Measurements from ENCODE around the gene ZNF891.

ZNF891 gene

GRCh38 chr12:133124674-133125073 is 5.4 kb downstream of the ZNF891 start:
- no peak overlapping the region for H3K4me3 ChIP-seq (ENCODE audit: low read depth, low read length)
- ChIA-PET POLR2A (no interaction called here), CTCF (no interaction called here)
- peaks cover 24 to 50% of the 10 kb centered on the region in 2 experiments; a peak in 2 of 3 replicates for H3K36me3 ChIP-seq (ENCODE audit: control insufficient read depth in 2 of 2, insufficient read depth in 1 of 2, low read length in 2 of 2)
- TF ChIP-seq ZNF510 (tag by site-specific recombination; IDR thresholded peaks at IDR 0.05; ENCODE audit: insufficient replicate concordance) = peak; percentile 95
- TF ChIP-seq ZNF416 (tag by site-specific recombination; IDR thresholded peaks at IDR 0.05) = no peak
- TF ChIP-seq ZNF311 (tag by site-specific recombination; IDR thresholded peaks at IDR 0.05; ENCODE audit: borderline replicate concordance) = no peak
- peaks cover 7% of the 10 kb centered on the region for H3K9me3 ChIP-seq (ENCODE audit: control insufficient read depth, insufficient read depth, low read depth, low read length)
- no peak overlapping the region for H3K27ac ChIP-seq (ENCODE audit: extremely low read depth, low read depth, low read length)
- no peaks in the 10 kb centered on the region for H3K4me1 ChIP-seq (ENCODE audit: control insufficient read depth, insufficient read depth, low read length)

- H3K27ac ChIP-seq (ENCODE audit: extremely low read depth, low read depth, low read length) = no peak overlapping the region
- H3K4me3 ChIP-seq (ENCODE audit: low read depth, low read length) = no peak overlapping the region
- H3K4me1 ChIP-seq (ENCODE audit: control insufficient read depth, insufficient read depth, low read length) = no peaks in the 10 kb centered on the region
- peaks cover 3% of the 10 kb centered on the region for H3K9me3 ChIP-seq (ENCODE audit: control insufficient read depth, insufficient read depth, low read depth, low read length)
- CTCF ChIA-PET = interaction anchor here (0.6 kb wide), 1 partner anchor 84 kb away, joined by 3 read pairs; no protein-coding TSS in a partner anchor
- POLR2A ChIA-PET = no interaction called here
- peaks cover 0 to 44% of the 10 kb centered on the region in 2 experiments; a peak in 2 of 3 replicates for H3K36me3 ChIP-seq (ENCODE audit: control insufficient read depth in 2 of 2, insufficient read depth in 1 of 2, low read length in 2 of 2)
- peak; percentile 91 for TF ChIP-seq ZNF274 (IDR thresholded peaks at IDR 0.05; ENCODE audit: low read length)
- TF ChIP-seq ZNF274 (tag by site-specific recombination; IDR thresholded peaks at IDR 0.05; ENCODE audit: borderline replicate concordance) = peak; percentile 92
- no peak for TF ChIP-seq GLIS2 (tag by site-specific recombination; IDR thresholded peaks at IDR 0.05)
- 0 out of 2 replicates have a peak, but pooled peaks have one; percentile 13 for TF ChIP-seq ZNF626 (tag by site-specific recombination; IDR thresholded peaks at IDR 0.05)
- no peak for TF ChIP-seq OSR2 (tag by site-specific recombination; IDR thresholded peaks at IDR 0.05)
- no peak for TF ChIP-seq ZNF138 (tag by site-specific recombination; IDR thresholded peaks at IDR 0.05; ENCODE audit: borderline replicate concordance)
- TF ChIP-seq SETDB1 (IDR thresholded peaks at IDR 0.05; ENCODE audit: insufficient read length, low read length) = peak; percentile 100
- TF ChIP-seq ZFP37 (tag by site-specific recombination; IDR thresholded peaks at IDR 0.05) = no peak
- no peak for TF ChIP-seq KLF7 (tag by site-specific recombination; IDR thresholded peaks at IDR 0.05; ENCODE audit: borderline replicate concordance)
- no peak for TF ChIP-seq PRDM4 (tag by site-specific recombination; IDR thresholded peaks at IDR 0.05)
- no peak for TF ChIP-seq ZEB2 (tag by site-specific recombination; IDR thresholded peaks at IDR 0.05)
- TF ChIP-seq ZBTB8A (tag by site-specific recombination; IDR thresholded peaks at IDR 0.05) = no peak
- TF ChIP-seq ZNF398 (tag by site-specific recombination; IDR thresholded peaks at IDR 0.05) = no peak
- TF ChIP-seq ZNF518A (tag by site-specific recombination; conservative IDR thresholded peaks at IDR 0.05; ENCODE audit: low read depth) = peak; percentile 33; the same call in 1 of the 2 replicates
- no peak for TF ChIP-seq ZNF311 (tag by site-specific recombination; IDR thresholded peaks at IDR 0.05; ENCODE audit: borderline replicate concordance)
- TF ChIP-seq ZNF423 (tag by site-specific recombination; IDR thresholded peaks at IDR 0.05) = no peak
- no peak for TF ChIP-seq ZNF555 (tag by site-specific recombination; conservative IDR thresholded peaks at IDR 0.05)
- TF ChIP-seq ZNF792 (tag by site-specific recombination; IDR thresholded peaks at IDR 0.05) = no peak
- no peak for TF ChIP-seq ZNF214 (tag by site-specific recombination; IDR thresholded peaks at IDR 0.05; ENCODE audit: borderline replicate concordance)
- TF ChIP-seq ZNF548 (tag by site-specific recombination; IDR thresholded peaks at IDR 0.05) = no peak
- TF ChIP-seq ZNF670 (tag by site-specific recombination; IDR thresholded peaks at IDR 0.05; ENCODE audit: low read depth) = no peak
- TF ChIP-seq TRIM28 (IDR thresholded peaks at IDR 0.05; ENCODE audit: borderline replicate concordance, low read length) = peak; percentile 99
- no peak for TF ChIP-seq ZNF202 (tag by site-specific recombination; IDR thresholded peaks at IDR 0.05; ENCODE audit: borderline replicate concordance)
These were observed 9.5 kb downstream of the ZNF891 start for GRCh38 chr12:133120385-133121191.

Measured in HEK293 (cell line).